Panc1 (cell line): ENCODE data around the gene C3orf49. TPM values are rescaled to one million over a fixed set of nuclear protein-coding genes. Genes with fewer than 3 reads are reported as not detected.

Source experiments
- ATAC-seq: fragments of 200-7000 bp; cut with Tn5 transposase; 2 replicates; pipeline ENCODE4 v1.9.1; 2020; ENCODE audit warnings: mild to moderate bottlenecking, moderate library complexity
- BruUV-seq: library from RNA; stranded (reverse); fragments of 400-500 nt; replicated peaks from 2 replicates; lab custom pipeline; 2021; lab: Mats Ljungman, UMichigan
- CTCF ChIA-PET: fragments of 300-600 bp; sonication (Branson Sonifier 250); formaldehyde crosslinking; loops from one replicate; lab custom pipeline; 2022; ENCODE audit warnings: antibody characterized with exemption; lab: Charles Lee
- POLR2A ChIA-PET: fragments of 300-600 bp; sonication (Branson Sonifier 250); formaldehyde crosslinking; loops from one replicate; lab custom pipeline; 2022; ENCODE audit warnings: antibody characterized with exemption; lab: Charles Lee
- DNase-seq: peaks from one replicate; pipeline ENCODE4 v3.0.0-alpha.2; 2010; ENCODE audit warnings: low read depth, low spot score
- H3K27ac ChIP-seq: 2 replicates; pipeline ENCODE4 v1.5.1; 2011; ENCODE audit warnings: mild to moderate bottlenecking, low read length, inconsistent platforms
- H3K27me3 ChIP-seq: fragments of 200-500 bp; sonication (Bioruptor generic); 2 replicates; pipeline ENCODE4 v1.6.0; 2014; ENCODE audit warnings: low read length, inconsistent platforms; ENCODE audit not compliant: control insufficient read depth, insufficient read depth
- H3K36me3 ChIP-seq: fragments of 200-500 bp; sonication (Bioruptor generic); 2 replicates; pipeline ENCODE4 v1.5.1; 2014; ENCODE audit warnings: inconsistent platforms, mild to moderate bottlenecking, low read length, moderate library complexity; ENCODE audit not compliant: control insufficient read depth, insufficient read depth
- H3K4me1 ChIP-seq: 2 replicates; pipeline ENCODE4 v1.5.1; 2011; ENCODE audit warnings: inconsistent platforms, mild to moderate bottlenecking, low read length, moderate library complexity; ENCODE audit not compliant: control insufficient read depth, insufficient read depth
- H3K4me3 ChIP-seq, 2 experiments: 2 replicates each; pipeline ENCODE4 v1.5.1; 2011 to 2012; ENCODE audit warnings: low read depth in 2 of 2, low read length in 2 of 2, mild to moderate bottlenecking in 2 of 2, inconsistent platforms in 1 of 2, moderate library complexity in 1 of 2
- H3K9me3 ChIP-seq: fragments of 200-500 bp; sonication (Bioruptor generic); 2 replicates; pipeline ENCODE4 v1.5.1; 2014; ENCODE audit warnings: low read depth, mild to moderate bottlenecking, inconsistent platforms, low read length, moderate library complexity; ENCODE audit not compliant: control insufficient read depth, insufficient read depth
- POLR2AphosphoS5 ChIP-seq: IDR thresholded peaks from 2 replicates; pipeline ENCODE4 v1.6.1; 2012; ENCODE audit warnings: mild to moderate bottlenecking, low read depth, low read length, moderate library complexity
- SIN3A ChIP-seq: IDR thresholded peaks from 2 replicates; pipeline ENCODE4 v1.6.1; 2012; ENCODE audit warnings: low read depth, mild to moderate bottlenecking, low read length, moderate library complexity, borderline replicate concordance; ENCODE audit not compliant: insufficient read depth
- TCF7L2 ChIP-seq: IDR thresholded peaks from 2 replicates; pipeline ENCODE4 v1.6.1; 2011; ENCODE audit warnings: mild to moderate bottlenecking, low read depth, low read length, inconsistent platforms
- in situ Hi-C: cut with HindIII; loops from 2 replicates; pipeline ENCODE4 v1.10.0; 2016; ENCODE audit warnings: low sequenced_read_pairs, low pct_unique_long_range_greater_than_20kb
- intact Hi-C: fragments of 100-400 bp; cut with micrococcal nuclease; formaldehyde crosslinking; loops from one replicate; pipeline ENCODE4 v1.10.0; 2022; ENCODE audit not compliant: unreplicated experiment
- total RNA-seq: library from RNA; stranded (reverse); gene quantifications from one replicate; pipeline ENCODE4 v1.2.1, GENCODE V29; 2021; ENCODE audit not compliant: unreplicated experiment
- TF ChIP-seq, protein P1 (sequence below): fragments of 450-650 bp; IDR thresholded peaks from 2 replicates; pipeline ENCODE4 v1.5.1; 2017; ENCODE audit warnings: mild to moderate bottlenecking
- TF ChIP-seq, protein P2 (sequence below), 2 experiments: IDR thresholded peaks; 2 replicates each; pipeline ENCODE4 v1.6.1; 2011 to 2012; ENCODE audit warnings: low read depth in 2 of 2, control low read depth in 1 of 2, low read length in 1 of 2, mild to moderate bottlenecking in 1 of 2, moderate library complexity in 1 of 2; ENCODE audit not compliant: insufficient read depth in 1 of 2

C3orf49 gene
- total RNA-seq, 1 experiment from 2014 or later, result not detected

DNA sequence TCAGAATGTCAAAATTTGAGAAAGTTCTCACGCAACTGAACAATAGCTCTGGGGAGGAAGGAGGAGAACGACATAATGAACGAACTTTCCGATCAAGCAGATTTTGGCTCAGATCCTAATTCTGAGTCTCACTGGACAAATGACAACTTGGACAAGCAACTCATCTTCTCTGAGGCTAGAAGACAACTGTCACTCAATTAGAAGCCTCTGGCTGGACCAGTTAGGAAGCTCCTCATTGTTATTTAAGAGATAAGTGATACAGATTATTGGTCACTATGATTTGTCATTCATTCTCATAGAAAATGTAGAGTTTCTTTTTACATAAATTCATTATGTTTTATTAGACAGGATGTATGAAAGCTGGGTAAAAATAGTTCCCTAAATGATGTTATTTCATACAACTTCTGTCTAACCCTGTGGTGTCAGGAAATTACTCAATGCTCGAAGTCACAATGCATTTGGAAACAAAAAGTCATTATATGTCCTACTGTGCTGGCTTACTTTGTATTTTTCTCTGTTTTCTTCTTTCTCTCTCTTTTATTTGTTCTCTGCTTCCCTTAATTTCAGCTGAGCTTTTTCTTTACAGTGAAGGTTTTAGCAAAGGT, 11.0 kb upstream of the C3orf49 start:
- TF ChIP-seq, protein P1, sequence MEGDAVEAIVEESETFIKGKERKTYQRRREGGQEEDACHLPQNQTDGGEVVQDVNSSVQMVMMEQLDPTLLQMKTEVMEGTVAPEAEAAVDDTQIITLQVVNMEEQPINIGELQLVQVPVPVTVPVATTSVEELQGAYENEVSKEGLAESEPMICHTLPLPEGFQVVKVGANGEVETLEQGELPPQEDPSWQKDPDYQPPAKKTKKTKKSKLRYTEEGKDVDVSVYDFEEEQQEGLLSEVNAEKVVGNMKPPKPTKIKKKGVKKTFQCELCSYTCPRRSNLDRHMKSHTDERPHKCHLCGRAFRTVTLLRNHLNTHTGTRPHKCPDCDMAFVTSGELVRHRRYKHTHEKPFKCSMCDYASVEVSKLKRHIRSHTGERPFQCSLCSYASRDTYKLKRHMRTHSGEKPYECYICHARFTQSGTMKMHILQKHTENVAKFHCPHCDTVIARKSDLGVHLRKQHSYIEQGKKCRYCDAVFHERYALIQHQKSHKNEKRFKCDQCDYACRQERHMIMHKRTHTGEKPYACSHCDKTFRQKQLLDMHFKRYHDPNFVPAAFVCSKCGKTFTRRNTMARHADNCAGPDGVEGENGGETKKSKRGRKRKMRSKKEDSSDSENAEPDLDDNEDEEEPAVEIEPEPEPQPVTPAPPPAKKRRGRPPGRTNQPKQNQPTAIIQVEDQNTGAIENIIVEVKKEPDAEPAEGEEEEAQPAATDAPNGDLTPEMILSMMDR, result no peak
- TF ChIP-seq, protein P2, sequence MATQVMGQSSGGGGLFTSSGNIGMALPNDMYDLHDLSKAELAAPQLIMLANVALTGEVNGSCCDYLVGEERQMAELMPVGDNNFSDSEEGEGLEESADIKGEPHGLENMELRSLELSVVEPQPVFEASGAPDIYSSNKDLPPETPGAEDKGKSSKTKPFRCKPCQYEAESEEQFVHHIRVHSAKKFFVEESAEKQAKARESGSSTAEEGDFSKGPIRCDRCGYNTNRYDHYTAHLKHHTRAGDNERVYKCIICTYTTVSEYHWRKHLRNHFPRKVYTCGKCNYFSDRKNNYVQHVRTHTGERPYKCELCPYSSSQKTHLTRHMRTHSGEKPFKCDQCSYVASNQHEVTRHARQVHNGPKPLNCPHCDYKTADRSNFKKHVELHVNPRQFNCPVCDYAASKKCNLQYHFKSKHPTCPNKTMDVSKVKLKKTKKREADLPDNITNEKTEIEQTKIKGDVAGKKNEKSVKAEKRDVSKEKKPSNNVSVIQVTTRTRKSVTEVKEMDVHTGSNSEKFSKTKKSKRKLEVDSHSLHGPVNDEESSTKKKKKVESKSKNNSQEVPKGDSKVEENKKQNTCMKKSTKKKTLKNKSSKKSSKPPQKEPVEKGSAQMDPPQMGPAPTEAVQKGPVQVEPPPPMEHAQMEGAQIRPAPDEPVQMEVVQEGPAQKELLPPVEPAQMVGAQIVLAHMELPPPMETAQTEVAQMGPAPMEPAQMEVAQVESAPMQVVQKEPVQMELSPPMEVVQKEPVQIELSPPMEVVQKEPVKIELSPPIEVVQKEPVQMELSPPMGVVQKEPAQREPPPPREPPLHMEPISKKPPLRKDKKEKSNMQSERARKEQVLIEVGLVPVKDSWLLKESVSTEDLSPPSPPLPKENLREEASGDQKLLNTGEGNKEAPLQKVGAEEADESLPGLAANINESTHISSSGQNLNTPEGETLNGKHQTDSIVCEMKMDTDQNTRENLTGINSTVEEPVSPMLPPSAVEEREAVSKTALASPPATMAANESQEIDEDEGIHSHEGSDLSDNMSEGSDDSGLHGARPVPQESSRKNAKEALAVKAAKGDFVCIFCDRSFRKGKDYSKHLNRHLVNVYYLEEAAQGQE (IDR thresholded peaks at IDR 0.05; ENCODE audit: insufficient read depth in 1 of 2, low read depth in 2 of 2, low read length in 1 of 2), result no peak
- TF ChIP-seq TCF7L2 (no peak), POLR2AphosphoS5 (no peak), SIN3A (no peak)
- no peak for ATAC-seq
- H3K27me3 ChIP-seq, result no peaks in the 10 kb centered on the region
- H3K9me3 ChIP-seq, result no peaks in the 10 kb centered on the region
- H3K36me3 ChIP-seq, result no peaks in the 10 kb centered on the region
- POLR2A ChIA-PET, result no interaction called here
- CTCF ChIA-PET, result no interaction called here
- BruUV-seq, result no TSS peak
- in situ Hi-C loops, result no loop called here
- no peak overlapping the region for H3K4me3 ChIP-seq
- intact Hi-C loops, result no loop called here
- no peak for DNase-seq
- no peak overlapping the region for H3K27ac ChIP-seq
- H3K4me1 ChIP-seq, result no peaks in the 10 kb centered on the region

DNA sequence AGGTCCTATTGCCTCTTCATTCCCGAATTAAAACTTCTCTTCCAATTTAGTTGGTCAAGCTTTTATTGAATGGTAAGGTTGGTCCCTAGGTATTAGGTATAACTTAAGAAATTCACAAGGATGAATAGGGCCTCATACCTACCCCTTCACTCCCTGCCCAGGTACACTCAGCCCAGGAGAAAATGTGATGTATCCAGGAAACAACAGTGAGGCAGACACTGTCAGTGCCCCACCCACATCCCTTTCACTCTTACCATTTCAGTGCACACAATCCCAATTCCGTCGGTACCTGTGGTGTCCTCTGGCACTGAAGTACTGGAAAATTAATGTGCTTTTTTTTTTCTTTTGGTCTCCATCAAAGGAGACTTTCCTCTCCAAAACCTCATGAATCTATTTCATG, 10.5 kb upstream of the C3orf49 start:
- Histone ChIP-seq H3K27ac (no peak overlapping the region), H3K27me3 (no peaks in the 10 kb centered on the region), H3K4me3 (no peak overlapping the region), H3K4me1 (no peaks in the 10 kb centered on the region), H3K9me3 (no peaks in the 10 kb centered on the region), H3K36me3 (no peaks in the 10 kb centered on the region)
- no TSS peak for BruUV-seq
- CTCF ChIA-PET, result no interaction called here
- TF ChIP-seq, protein P2 (IDR thresholded peaks at IDR 0.05; ENCODE audit: insufficient read depth in 1 of 2, low read depth in 2 of 2, low read length in 1 of 2), result no peak
- no peak for TF ChIP-seq SIN3A
- no peak for TF ChIP-seq POLR2AphosphoS5
- no peak for TF ChIP-seq TCF7L2
- TF ChIP-seq, protein P1, result no peak
- in situ Hi-C loops, result no loop called here
- intact Hi-C loops, result no loop called here
- POLR2A ChIA-PET, result no interaction called here
- ATAC-seq (no peak), DNase-seq (no peak)
